Adrenal gland (tissue), 12 donors: Measurements from ENCODE around the gene ACSF3. TPM values are rescaled to one million over a fixed set of nuclear protein-coding genes. Genes with fewer than 3 reads are reported as not detected.

Source experiments
- DNase-seq, 7 donors: peaks; one replicate each; pipeline ENCODE4 v3.0.0-alpha.2; 2019 to 2020
- H3K27ac ChIP-seq, 5 donors: fragments of 200-600 bp; sonication (generic) in 4 of 5; 1 replicate in 3 of 5; 2 replicates in 2 of 5; pipeline versions ENCODE4 v1.5.1 to v1.8.0; 2016 to 2020; ENCODE audit warnings: mild to moderate bottlenecking in 1 of 5
- H3K27me3 ChIP-seq: fragments of 200-600 bp; 2 replicates; pipeline ENCODE4 v1.8.0; 2021
- H3K36me3 ChIP-seq, 2 donors: fragments of 200-600 bp; replicated peaks in 1 of 2; 1 replicate in 1 of 2; 2 replicates in 1 of 2; pipeline versions ENCODE4 v1.5.1 to v1.8.0; 2018 to 2022
- H3K4me1 ChIP-seq, 2 donors: fragments of 200-600 bp; replicated peaks in 1 of 2; 1 replicate in 1 of 2; 2 replicates in 1 of 2; pipeline versions ENCODE4 v1.5.1 to v1.8.0; 2018 to 2021
- H3K4me3 ChIP-seq, 4 donors: fragments of 200-600 bp; sonication (generic) in 3 of 4; one replicate each; pipeline ENCODE4 v1.5.1; 2016 to 2018
- H3K9me3 ChIP-seq, 3 donors: fragments of 200-600 bp; sonication (generic) in 1 of 3; replicated peaks in 1 of 3; 1 replicate in 2 of 3; 2 replicates in 1 of 3; pipeline versions ENCODE4 v1.5.1 to v1.8.0; 2016 to 2021
- POLR2A ChIP-seq, 2 donors: fragments of 450-650 bp; IDR thresholded peaks; one replicate each; pipeline ENCODE4 v1.6.1; 2017; ENCODE audit warnings: antibody characterized with exemption in 2 of 2, mild to moderate bottlenecking in 2 of 2, moderate library complexity in 1 of 2
- WGBS, 4 donors: extraction: QIAGEN DNeasy Blood & Tissue Kit in 2 of 4; methylation state at CpG; one replicate each; pipeline versions ENCODE4 v1.1.5 to v1.1.7; 2013 to 2017; 5-methylcytosine and 5-hydroxymethylcytosine counted together
- intact Hi-C, 2 donors: fragments of 100-400 bp; cut with DNase I; formaldehyde crosslinking; loops; one replicate each; pipeline versions ENCODE4 v1.14.1 to v1.15.0; 2022 to 2023
- polyA plus RNA-seq, 3 donors: library from polyadenylated mRNA; stranded (reverse); fragments of 200-250 nt in 2 of 3; fragments of 350-450 nt in 1 of 3; fragmentation: Illumina TruSeq in 1 of 3; extraction: RNeasy Lipid Tissue Mini Kit (QIAGEN cat#74804) in 1 of 3; gene quantifications; one replicate each; pipeline ENCODE4 v1.2.3, GENCODE V29; 2013 to 2014
- total RNA-seq, 9 donors: library from RNA; depleted of rRNA in 4 of 9; stranded (reverse); fragments of >200 nt in 4 of 9; fragments of 120-200 nt in 1 of 9; fragmentation: NEBNext Ultra II Directional in 1 of 9; extraction: Animal tissue kit (Norgen Biotek cat#: 25700) in 1 of 9; gene quantifications; one replicate each; pipeline versions ENCODE4 v1.1.0 to v1.2.4, GENCODE V29; 2013 to 2023
- TF ChIP-seq, protein P1 (sequence below), 6 experiments: fragments of 450-650 bp in 4 of 6; fragments of 200-600 bp in 2 of 6; sonication (generic) in 1 of 6; IDR thresholded peaks; 1 replicate in 5 of 6; 2 replicates in 1 of 6; pipeline versions ENCODE4 v1.5.1 to v1.8.0; 2016 to 2021; ENCODE audit warnings: antibody characterized with exemption in 6 of 6, mild to moderate bottlenecking in 2 of 6, moderate library complexity in 1 of 6
- donor health status: healthy with polysubstance abuse.
- donor health status: Bipolar disorder and iron deficiency.
- donor health status: DM: yes; HTN: yes; CAD: no.
- donor health status: DM: no; HTN: no; CAD: no.
- donor health status: DM: no; HTN: no; CAD: no.
- donor health status: DM: yes; HTN: yes; CAD: no.

The ACSF3 gene
- total and polyA plus RNA-seq, 12 donors: 32.4 to 90.3 (median 57.0) TPM

DNA sequence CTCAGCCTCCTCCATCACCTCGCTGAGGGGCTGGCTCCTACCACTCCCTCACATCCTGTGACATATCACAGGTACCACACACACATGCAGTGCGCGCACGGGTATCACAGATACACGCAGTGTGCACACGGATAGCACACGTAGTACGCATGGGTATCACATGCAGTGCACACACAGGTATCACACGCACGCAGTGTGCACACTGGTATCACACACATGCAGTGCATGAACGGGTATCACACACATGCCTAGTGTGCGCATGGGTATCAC is 30.1 kb downstream of the ACSF3 start:
- peaks cover 0 to 10% of the 10 kb centered on the region in 2 donors for H3K36me3 ChIP-seq

DNA sequence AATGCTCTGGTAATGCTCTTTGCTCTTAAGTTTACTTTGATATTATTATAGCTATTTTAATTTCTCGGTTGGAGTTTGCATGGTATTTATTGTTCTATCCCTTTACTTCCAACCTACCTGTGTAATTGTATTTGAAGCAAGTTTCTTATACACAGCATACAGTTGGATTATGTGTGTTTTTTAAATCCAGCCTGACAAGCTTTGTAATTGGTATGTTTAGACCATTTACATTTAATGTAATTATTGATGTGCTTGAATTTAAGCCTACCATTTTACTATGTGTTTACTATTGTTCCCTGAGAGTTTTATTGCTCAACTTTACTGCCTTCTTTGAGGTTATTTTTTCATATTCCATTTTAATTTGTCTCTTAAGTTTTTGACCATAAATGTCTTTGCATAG is 35.7 kb downstream of the ACSF3 start:
- no peak for TF ChIP-seq POLR2A (IDR thresholded peaks at IDR 0.05)
- TF ChIP-seq, protein P1, sequence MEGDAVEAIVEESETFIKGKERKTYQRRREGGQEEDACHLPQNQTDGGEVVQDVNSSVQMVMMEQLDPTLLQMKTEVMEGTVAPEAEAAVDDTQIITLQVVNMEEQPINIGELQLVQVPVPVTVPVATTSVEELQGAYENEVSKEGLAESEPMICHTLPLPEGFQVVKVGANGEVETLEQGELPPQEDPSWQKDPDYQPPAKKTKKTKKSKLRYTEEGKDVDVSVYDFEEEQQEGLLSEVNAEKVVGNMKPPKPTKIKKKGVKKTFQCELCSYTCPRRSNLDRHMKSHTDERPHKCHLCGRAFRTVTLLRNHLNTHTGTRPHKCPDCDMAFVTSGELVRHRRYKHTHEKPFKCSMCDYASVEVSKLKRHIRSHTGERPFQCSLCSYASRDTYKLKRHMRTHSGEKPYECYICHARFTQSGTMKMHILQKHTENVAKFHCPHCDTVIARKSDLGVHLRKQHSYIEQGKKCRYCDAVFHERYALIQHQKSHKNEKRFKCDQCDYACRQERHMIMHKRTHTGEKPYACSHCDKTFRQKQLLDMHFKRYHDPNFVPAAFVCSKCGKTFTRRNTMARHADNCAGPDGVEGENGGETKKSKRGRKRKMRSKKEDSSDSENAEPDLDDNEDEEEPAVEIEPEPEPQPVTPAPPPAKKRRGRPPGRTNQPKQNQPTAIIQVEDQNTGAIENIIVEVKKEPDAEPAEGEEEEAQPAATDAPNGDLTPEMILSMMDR (IDR thresholded peaks at IDR 0.05): no peak
- no peaks in the 10 kb centered on the region for H3K9me3 ChIP-seq
- no peaks in the 10 kb centered on the region for H3K27me3 ChIP-seq
- H3K4me1 ChIP-seq: no peaks in the 10 kb centered on the region
- no peak for DNase-seq
- intact Hi-C loops: no loop called here
- 97 to 100% (median 98%) methylated on average over 1 of the region's 1 CpG for WGBS, 4 donors
- H3K27ac ChIP-seq: no peak overlapping the region
- no peak overlapping the region for H3K4me3 ChIP-seq
- H3K36me3 ChIP-seq: peaks cover 0 to 17% of the 10 kb centered on the region in 2 donors

More for the DNA sequence above, 30.1 kb downstream of the ACSF3 start:
- Histone ChIP-seq H3K9me3 (no peaks in the 10 kb centered on the region), H3K27me3 (no peaks in the 10 kb centered on the region), H3K4me3 (no peak overlapping the region), H3K27ac (peak overlapping the region in 1 of 5 donors; percentile 88), H3K4me1 (peaks cover 8 to 17% of the 10 kb centered on the region in 2 donors)
- DNase-seq: no peak
- intact Hi-C loops: no loop called here
- TF ChIP-seq, protein P1 (IDR thresholded peaks at IDR 0.05): no peak
- no peak for TF ChIP-seq POLR2A (IDR thresholded peaks at IDR 0.05)
- 92 to 97% (median 96%) methylated on average over 12 of the region's 12 CpGs for WGBS, 4 donors

DNA sequence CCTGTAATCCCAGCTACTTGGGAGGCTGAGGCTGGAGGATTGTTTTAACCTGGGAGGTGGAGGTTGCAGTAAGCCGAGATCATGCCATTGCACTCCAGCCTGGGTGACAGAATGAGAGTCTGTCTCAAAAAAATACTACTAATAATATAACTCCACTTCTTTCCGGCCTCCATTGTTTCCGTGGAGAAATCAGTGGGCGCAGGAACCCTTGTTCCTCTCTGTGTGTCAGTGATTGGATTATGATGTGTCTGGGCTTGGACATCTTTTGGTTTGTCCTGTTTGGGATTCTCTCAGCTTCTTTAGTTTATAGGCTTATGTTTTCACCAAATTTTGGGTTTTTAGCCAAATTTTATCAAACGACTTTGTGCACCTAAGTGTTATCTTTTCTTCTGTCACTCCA is 36.8 kb downstream of the ACSF3 start:
- H3K27me3 ChIP-seq: no peaks in the 10 kb centered on the region
- intact Hi-C loops: no loop called here
- peaks cover 0 to 22% of the 10 kb centered on the region in 2 donors for H3K36me3 ChIP-seq
- H3K27ac ChIP-seq: no peak overlapping the region
- no peaks in the 10 kb centered on the region for H3K4me1 ChIP-seq
- no peaks in the 10 kb centered on the region for H3K9me3 ChIP-seq
- H3K4me3 ChIP-seq: no peak overlapping the region
- no peak for DNase-seq
- 96 to 99% (median 99%) methylated on average over 5 of the region's 5 CpGs for WGBS, 4 donors
- TF ChIP-seq, protein P1 (IDR thresholded peaks at IDR 0.05): no peak
- TF ChIP-seq POLR2A (IDR thresholded peaks at IDR 0.05): no peak

DNA sequence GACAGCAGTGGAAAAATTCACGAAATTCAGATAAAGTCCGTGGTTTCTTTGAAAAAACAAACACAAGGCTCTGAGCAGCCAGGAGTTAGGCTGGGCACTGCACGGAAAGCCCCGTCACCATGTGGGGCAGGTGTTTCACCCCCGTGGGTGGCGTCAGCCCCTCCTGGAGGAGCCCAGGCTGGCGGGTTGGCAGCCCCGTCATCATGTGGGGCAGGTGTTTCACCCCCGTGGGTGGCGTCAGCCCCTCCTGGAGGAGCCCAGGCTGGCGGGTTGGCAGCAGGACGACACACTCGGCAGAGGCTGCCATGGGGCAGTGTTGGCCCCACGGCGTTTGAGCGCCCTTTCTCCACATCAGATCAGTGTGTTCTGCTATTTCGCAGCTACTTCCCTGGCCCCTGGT is 38.1 kb downstream of the ACSF3 start:
- Histone ChIP-seq H3K4me1 (no peaks in the 10 kb centered on the region), H3K9me3 (no peaks in the 10 kb centered on the region), H3K27me3 (no peaks in the 10 kb centered on the region), H3K4me3 (no peak overlapping the region), H3K36me3 (peaks cover 0 to 31% of the 10 kb centered on the region in 2 donors), H3K27ac (no peak overlapping the region)
- TF ChIP-seq, protein P1 (IDR thresholded peaks at IDR 0.05): no peak
- no peak for TF ChIP-seq POLR2A (IDR thresholded peaks at IDR 0.05)
- peak in 1 of 7 donors; percentile 2 for DNase-seq
- intact Hi-C loops: no loop called here
- WGBS, 4 donors: 92 to 97% (median 96%) methylated on average over 14 to 17 of the region's 17 CpGs
